A549 (cell line): Measurements from ENCODE around the gene RAD51B. TPM values are rescaled to one million over a fixed set of nuclear protein-coding genes. Genes with fewer than 3 reads are reported as not detected.

Source experiments
- ATAC-seq, 2 experiments: fragments of 200-7000 bp in 1 of 2; fragments of >200 bp in 1 of 2; cut with Nextera tagmentation in 1 of 2; cut with Tn5 transposase in 1 of 2; 3 replicates each; pipeline versions ENCODE4 v1.8.0 to v1.9.1; 2018 to 2020; ENCODE audit warnings: mild to moderate bottlenecking in 1 of 2, moderate library complexity in 1 of 2
- CTCF ChIA-PET: fragments of 300-600 bp; sonication (Branson Sonifier 250); formaldehyde crosslinking; extraction: SDS; loops from one replicate; lab custom pipeline; 2021; ENCODE audit warnings: antibody characterized with exemption, inconsistent platforms; lab: Yijun Ruan, JAX
- POLR2A ChIA-PET: fragments of 350-600 bp; formaldehyde crosslinking; extraction: SDS; loops from one replicate; lab custom pipeline; 2021; ENCODE audit warnings: antibody characterized with exemption, inconsistent platforms; lab: Yijun Ruan, JAX
- DNase-seq, 2 experiments: peaks; one replicate each; pipeline versions ENCODE4 v3.0.0 to v3.0.0-alpha.2; 2011 to 2016; ENCODE audit warnings: low read depth in 1 of 2, low spot score in 1 of 2
- FAIRE-seq: peaks from 2 replicates; lab custom pipeline; 2011; peaks lifted over from hg19 to GRCh38; lab: Jason Lieb, UNC
- H3K27ac ChIP-seq, 2 experiments: fragments of >200 bp; sonication (Bioruptor Twin); formaldehyde crosslinking; 3 replicates each; pipeline ENCODE4 v1.5.1; 2016 to 2017
- H3K4me1 ChIP-seq: fragments of >200 bp; sonication (Bioruptor Twin); formaldehyde crosslinking; 3 replicates; pipeline ENCODE4 v1.6.1; 2016
- H3K4me2 ChIP-seq: fragments of >200 bp; sonication (Bioruptor Twin); formaldehyde crosslinking; 3 replicates; pipeline ENCODE4 v1.6.1; 2016
- H3K4me3 ChIP-seq: fragments of >200 bp; sonication (Bioruptor Twin); formaldehyde crosslinking; 3 replicates; pipeline ENCODE4 v1.5.1; 2016
- H3K9me3 ChIP-seq: fragments of >200 bp; sonication (Bioruptor Twin); formaldehyde crosslinking; 3 replicates; pipeline ENCODE4 v1.6.1; 2016
- CBX2 ChIP-seq: fragments of 200-600 bp; sonication (generic); IDR thresholded peaks from 2 replicates; pipeline ENCODE4 v1.6.1; 2016; ENCODE audit warnings: low read depth, mild to moderate bottlenecking, borderline replicate concordance
- CEBPB ChIP-seq, 2 experiments: fragments of >200 bp in 1 of 2; sonication (Bioruptor Twin) in 1 of 2; formaldehyde crosslinking in 1 of 2; IDR thresholded peaks; 2 replicates each; pipeline ENCODE4 v1.6.1; 2012 to 2016
- CHD2 ChIP-seq: fragments of 150-350 bp; IDR thresholded peaks from 2 replicates; pipeline ENCODE4 v1.6.1; 2014; ENCODE audit warnings: low read length; ENCODE audit not compliant: partially characterized antibody
- EHMT2 ChIP-seq: fragments of 200-600 bp; sonication (generic); IDR thresholded peaks from 2 replicates; pipeline ENCODE4 v1.6.1; 2016; ENCODE audit warnings: antibody characterized with exemption, low read depth, mild to moderate bottlenecking, moderate library complexity
- ESRRA ChIP-seq: fragments of 150-350 bp; IDR thresholded peaks from 2 replicates; pipeline ENCODE4 v1.6.1; 2014; ENCODE audit warnings: mild to moderate bottlenecking, low read length, borderline replicate concordance
- FOSB ChIP-seq: fragments of 250-450 bp; sonication (Bioruptor Pico); IDR thresholded peaks from 2 replicates; pipeline ENCODE4 v1.5.0; 2020; ENCODE audit warnings: mild to moderate bottlenecking, moderate library complexity
- FOSL2 ChIP-seq, 2 experiments: fragments of 450-650 bp in 1 of 2; fragments of >200 bp in 1 of 2; sonication (Bioruptor Twin) in 1 of 2; formaldehyde crosslinking; IDR thresholded peaks; 2 replicates each; pipeline versions ENCODE4 v1.5.0 to v1.6.1; 2016 to 2020; ENCODE audit warnings: mild to moderate bottlenecking in 1 of 2, moderate library complexity in 1 of 2
- FOXS1 ChIP-seq: fragments of 250-450 bp; sonication (Bioruptor Pico); IDR thresholded peaks from 2 replicates; pipeline ENCODE4 v1.5.0; 2020; ENCODE audit warnings: mild to moderate bottlenecking, moderate library complexity
- HES2 ChIP-seq: fragments of >200 bp; sonication (Bioruptor Twin); formaldehyde crosslinking; IDR thresholded peaks from 2 replicates; pipeline ENCODE4 v1.6.1; 2016
- HEYL ChIP-seq: fragments of 250-450 bp; sonication (Bioruptor Pico); IDR thresholded peaks from 2 replicates; pipeline ENCODE4 v1.8.0; 2021; ENCODE audit warnings: mild to moderate bottlenecking, moderate library complexity
- HMGXB4 ChIP-seq: fragments of 250-450 bp; sonication (Bioruptor Pico); IDR thresholded peaks from 2 replicates; pipeline ENCODE4 v1.5.0; 2021; ENCODE audit warnings: mild to moderate bottlenecking, moderate library complexity, borderline replicate concordance
- HOXB13 ChIP-seq: fragments of 250-450 bp; sonication (Bioruptor Pico); IDR thresholded peaks from 2 replicates; pipeline ENCODE4 v1.5.0; 2020; ENCODE audit warnings: low read depth, mild to moderate bottlenecking, moderate library complexity
- HOXB5 ChIP-seq: fragments of 250-450 bp; sonication (Bioruptor Pico); IDR thresholded peaks from 2 replicates; pipeline ENCODE4 v1.5.0; 2020; ENCODE audit warnings: mild to moderate bottlenecking, moderate library complexity
- JUN ChIP-seq, 2 experiments: fragments of >200 bp; sonication (Bioruptor Twin); formaldehyde crosslinking; IDR thresholded peaks; 2 replicates in 1 of 2; 3 replicates in 1 of 2; pipeline ENCODE4 v1.6.1; 2016 to 2017
- KDM1A ChIP-seq: fragments of 200-600 bp; sonication (generic); IDR thresholded peaks from 2 replicates; pipeline ENCODE4 v1.6.1; 2016; ENCODE audit warnings: low read depth, mild to moderate bottlenecking
- KDM5A ChIP-seq: fragments of 200-600 bp; sonication (generic); IDR thresholded peaks from 2 replicates; pipeline ENCODE4 v1.6.1; 2016; ENCODE audit warnings: antibody characterized with exemption, mild to moderate bottlenecking
- MAZ ChIP-seq: fragments of 150-350 bp; IDR thresholded peaks from 2 replicates; pipeline ENCODE4 v1.6.1; 2014; ENCODE audit warnings: antibody characterized with exemption, low read depth, low read length, borderline replicate concordance
- NFE2L2 ChIP-seq: fragments of 150-350 bp; conservative IDR thresholded peaks from 2 replicates; pipeline ENCODE4 v1.6.1; 2014; ENCODE audit warnings: low read length
- NPAS2 ChIP-seq: fragments of 250-450 bp; sonication (Bioruptor Pico); IDR thresholded peaks from 2 replicates; pipeline ENCODE4 v1.8.0; 2022; ENCODE audit warnings: mild to moderate bottlenecking, moderate library complexity, borderline replicate concordance
- POLR2AphosphoS2 ChIP-seq: conservative IDR thresholded peaks from 2 replicates; pipeline ENCODE4 v1.6.1; 2012; ENCODE audit warnings: low read length, improper control_type of control experiment, inconsistent platforms
- RAD21 ChIP-seq, 2 experiments: fragments of >200 bp in 1 of 2; sonication (Bioruptor Twin) in 1 of 2; formaldehyde crosslinking in 1 of 2; IDR thresholded peaks in 1 of 2; conservative IDR thresholded peaks in 1 of 2; 2 replicates in 1 of 2; 3 replicates in 1 of 2; pipeline ENCODE4 v1.6.1; 2012 to 2018; ENCODE audit warnings: inconsistent platforms in 1 of 2
- RARB ChIP-seq: fragments of 250-450 bp; sonication (Bioruptor Pico); IDR thresholded peaks from 2 replicates; pipeline ENCODE4 v1.8.0; 2021; ENCODE audit warnings: mild to moderate bottlenecking, moderate library complexity
- REST ChIP-seq: fragments of 200-600 bp; sonication (generic); IDR thresholded peaks from 2 replicates; pipeline ENCODE4 v1.6.1; 2016; ENCODE audit warnings: antibody characterized with exemption, mild to moderate bottlenecking, moderate library complexity
- RFX5 ChIP-seq: fragments of 450-650 bp; IDR thresholded peaks from 2 replicates; pipeline ENCODE4 v1.7.1; 2014; ENCODE audit warnings: antibody characterized with exemption, mild to moderate bottlenecking, moderate library complexity
- SMC3 ChIP-seq: fragments of >200 bp; sonication (Bioruptor Twin); formaldehyde crosslinking; IDR thresholded peaks from 3 replicates; pipeline ENCODE4 v1.6.1; 2018; ENCODE audit warnings: inconsistent platforms
- SREBF2 ChIP-seq: fragments of 450-650 bp; IDR thresholded peaks from 2 replicates; pipeline ENCODE4 v1.6.1; 2014; ENCODE audit warnings: mild to moderate bottlenecking, moderate library complexity
- TP53 ChIP-seq: fragments of 250-450 bp; sonication (Bioruptor Pico); IDR thresholded peaks from 2 replicates; pipeline ENCODE4 v1.5.0; 2021; ENCODE audit warnings: mild to moderate bottlenecking, moderate library complexity
- USF2 ChIP-seq: fragments of 450-650 bp; IDR thresholded peaks from 2 replicates; pipeline ENCODE4 v1.6.1; 2014; ENCODE audit warnings: antibody characterized with exemption
- WGBS: methylation state at CpG from one replicate; pipeline ENCODE4 v1.1.6; 2017; ENCODE audit errors: missing lambda C conversion rate; 5-methylcytosine and 5-hydroxymethylcytosine counted together
- polyA plus RNA-seq, 4 experiments: library from polyadenylated mRNA; depleted of rRNA in 3 of 4; stranded (reverse); fragments of >200 nt; fragmentation: RNase III in 1 of 4; extraction: RNeasy Plus Mini Kit Qiagen cat#74134 plus additional on column Dnase treatment in 1 of 4; gene quantifications; 2 replicates in 3 of 4; 3 replicates in 1 of 4; pipeline ENCODE4 v1.2.3, GENCODE V29; 2011 to 2017

The RAD51B gene
- polyA plus RNA-seq, 2 of the 4 experiments (the other 2 are of a cell fraction), result 7.2 to 10.8 TPM

GRCh38 chr14:68333262-68333661, 513.7 kb downstream of the RAD51B start (continued):
- TF ChIP-seq HMGXB4 (CRISPR knock-in tag), result no peak
- no peak for TF ChIP-seq USF2

GRCh38 chr14:68335312-68335711, 515.7 kb downstream of the RAD51B start:
- H3K9me3 ChIP-seq, result no peaks in the 10 kb centered on the region
- no peaks in the 10 kb centered on the region for H3K4me1 ChIP-seq
- 0 out of 6 replicates have a peak overlapping the region, but pooled peaks of 1 of the 2 experiments have one; percentile 40 for H3K27ac ChIP-seq
- FAIRE-seq (no peak), ATAC-seq (no peak), DNase-seq (no peak)
- POLR2A ChIA-PET, result no interaction called here
- no peak overlapping the region for H3K4me2 ChIP-seq
- TF ChIP-seq NFE2L2 (no peak), FOSB (CRISPR knock-in tag) (no peak), CBX2 (no peak), RARB (CRISPR knock-in tag) (no peak), EHMT2 (no peak), RFX5 (no peak), SMC3 (no peak), CEBPB (IDR thresholded peaks at IDR 0.05) (no peak), JUN (IDR thresholded peaks at IDR 0.05) (no peak), HEYL (CRISPR knock-in tag) (no peak), FOXS1 (CRISPR knock-in tag) (no peak), FOSL2 (IDR thresholded peaks at IDR 0.05) (no peak), FOSL2 (CRISPR knock-in tag; IDR thresholded peaks at IDR 0.05) (no peak), POLR2AphosphoS2 (no peak), ESRRA (no peak), KDM1A (no peak), RAD21 (conservative IDR thresholded peaks at IDR 0.05 in 1 of 2, IDR thresholded peaks at IDR 0.05 in 1 of 2) (no peak), HOXB13 (CRISPR knock-in tag) (no peak), TP53 (CRISPR knock-in tag) (no peak), HOXB5 (CRISPR knock-in tag) (no peak), HES2 (no peak)
- CTCF ChIA-PET, result interaction anchor here (0.8 kb wide), 1 partner anchor 10 kb away, joined by 3 read pairs; no protein-coding TSS in a partner anchor
- no peak overlapping the region for H3K4me3 ChIP-seq

GRCh38 chr14:68336165-68336564, 516.6 kb downstream of the RAD51B start:
- ChIA-PET POLR2A (no interaction called here), CTCF (no interaction called here)
- no peak overlapping the region for H3K4me3 ChIP-seq

More at GRCh38 chr14:68336165-68336564, 516.6 kb downstream of the RAD51B start:
- DNase-seq (no peak), FAIRE-seq (no peak)
- Histone ChIP-seq H3K4me1 (no peaks in the 10 kb centered on the region), H3K9me3 (no peaks in the 10 kb centered on the region), H3K27ac (no peak overlapping the region)
- no peak for TF ChIP-seq CHD2
- TF ChIP-seq NPAS2 (CRISPR knock-in tag), result no peak
- TF ChIP-seq KDM5A, result no peak
- TF ChIP-seq JUN (IDR thresholded peaks at IDR 0.05), result no peak
- TF ChIP-seq REST, result no peak
- TF ChIP-seq SMC3, result no peak
- no peak for TF ChIP-seq FOSB (CRISPR knock-in tag)
- TF ChIP-seq MAZ, result no peak
- no peak for TF ChIP-seq KDM1A
- TF ChIP-seq CBX2, result no peak
- TF ChIP-seq SREBF2, result no peak
- TF ChIP-seq EHMT2, result no peak
- no peak for TF ChIP-seq NFE2L2
- TF ChIP-seq, all 56 proteins: peak for 0
- 98% methylated on average over 1 of the region's 1 CpG for WGBS
- no peak for ATAC-seq
- no peak overlapping the region for H3K4me2 ChIP-seq
